HG03103 (cell line): ENCODE results near the gene MED9.
A peak's percentile ranks its signal among the peaks of the same experiment; 100 is the strongest.
"Not testable (repeated sequence)": the region's sequence is repeated elsewhere in the genome, so short reads cannot be mapped to it uniquely, and the experiment has no call there.

Experiments
- ATAC-seq: cut with Tn5 transposase; IDR thresholded peaks from one replicate; pipeline ENCODE4 v1.9.1; 2021; ENCODE audit warnings: low read depth; ENCODE audit not compliant: unreplicated experiment

MED9 gene

GRCh38 chr17:17485420-17485819, 8.6 kb downstream of the MED9 start:
- ATAC-seq: no peak

GRCh38 chr17:17486416-17486815, 9.6 kb downstream of the MED9 start:
- not testable (repeated sequence) for ATAC-seq

- no peak for ATAC-seq
These were observed 11.2 kb downstream of the MED9 start for GRCh38 chr17:17487998-17488397.

- ATAC-seq: no peak
These were observed 14.3 kb downstream of the MED9 start for GRCh38 chr17:17491031-17491471.

- no peak for ATAC-seq
These were observed 14.8 kb downstream of the MED9 start for GRCh38 chr17:17491546-17491988.

GRCh38 chr17:17492085-17492484, 15.3 kb downstream of the MED9 start:
- no peak for ATAC-seq

- ATAC-seq: no peak
These were observed 15.8 kb downstream of the MED9 start for GRCh38 chr17:17492571-17492970.

- ATAC-seq: no peak
These were observed 16.6 kb downstream of the MED9 start for GRCh38 chr17:17493249-17493985.

GRCh38 chr17:17493986-17494466, 17.2 kb downstream of the MED9 start:
- no peak for ATAC-seq

GRCh38 chr17:17494499-17494869, 17.7 kb downstream of the MED9 start:
- ATAC-seq: no peak

- no peak for ATAC-seq
These were observed 18.2 kb downstream of the MED9 start for GRCh38 chr17:17494870-17495535.

- ATAC-seq: no peak
These were observed 18.9 kb downstream of the MED9 start for GRCh38 chr17:17495536-17496188.

- peak; percentile 53 for ATAC-seq
These were observed 19.6 kb downstream of the MED9 start, which contains the start of gene RASD1 for GRCh38 chr17:17496189-17497064. Gene RASD1 (minus strand): TSS chr17:17496395. CDS start chr17:17496181, 214 bp downstream.

- ATAC-seq: no peak
These were observed 20.5 kb downstream of the MED9 start for GRCh38 chr17:17497065-17497844.

- ATAC-seq: no peak
These were observed 21.2 kb downstream of the MED9 start for GRCh38 chr17:17497845-17498520.

- ATAC-seq: no peak
These were observed 22.0 kb downstream of the MED9 start for GRCh38 chr17:17498606-17499301.

GRCh38 chr17:17499402-17500145, 22.8 kb downstream of the MED9 start:
- ATAC-seq: no peak
